Keratinocyte (primary cell): Measurements from ENCODE around the gene CCDC60. TPM values are rescaled to one million over a fixed set of nuclear protein-coding genes. Genes with fewer than 3 reads are reported as not detected.

Source experiments
- DNase-seq: peaks from one replicate; pipeline ENCODE4 v3.0.0-alpha.2; 2011; ENCODE audit warnings: low read depth, missing footprints, low spot score
- FAIRE-seq: peaks from 2 replicates; lab custom pipeline; 2011; peaks lifted over from hg19 to GRCh38; lab: Jason Lieb, UNC
- H2AFZ ChIP-seq: 2 replicates; pipeline ENCODE4 v1.6.0; 2012; ENCODE audit warnings: low read length, control low read depth, inconsistent platforms; ENCODE audit not compliant: control insufficient read depth
- H3K27ac ChIP-seq: 2 replicates; pipeline ENCODE4 v1.5.1; 2011; ENCODE audit warnings: low read length; ENCODE audit not compliant: control insufficient read depth, insufficient read depth
- H3K27me3 ChIP-seq: 3 replicates; pipeline ENCODE4 v1.6.0; 2011; ENCODE audit warnings: low read length; ENCODE audit not compliant: control insufficient read depth, insufficient read depth; ENCODE audit errors: extremely low read depth
- H3K36me3 ChIP-seq, 2 experiments: 2 replicates in 1 of 2; 3 replicates in 1 of 2; pipeline ENCODE4 v1.5.1; 2011; ENCODE audit warnings: low read length in 2 of 2, mild to moderate bottlenecking in 1 of 2; ENCODE audit not compliant: control insufficient read depth in 2 of 2, insufficient read depth in 2 of 2; ENCODE audit errors: extremely low read depth in 1 of 2
- H3K4me1 ChIP-seq: 3 replicates; pipeline ENCODE4 v1.5.1; 2011; ENCODE audit warnings: low read length; ENCODE audit not compliant: control insufficient read depth, insufficient read depth; ENCODE audit errors: extremely low read depth
- H3K4me2 ChIP-seq: 3 replicates; pipeline ENCODE4 v1.6.0; 2011; ENCODE audit warnings: low read depth, low read length; ENCODE audit not compliant: control insufficient read depth, insufficient read depth; ENCODE audit errors: extremely low read depth
- H3K4me3 ChIP-seq, 3 experiments: fragments of 200-600 bp in 1 of 3; sonication (generic) in 1 of 3; 2 replicates in 2 of 3; 3 replicates in 1 of 3; pipeline ENCODE4 v1.5.1; 2011 to 2016; ENCODE audit warnings: low read length in 3 of 3, mild to moderate bottlenecking in 3 of 3, control low read depth in 2 of 3, inconsistent platforms in 1 of 3, low read depth in 1 of 3, mixed read lengths in 1 of 3, mixed run types in 1 of 3, moderate library complexity in 1 of 3; ENCODE audit not compliant: control insufficient read depth in 2 of 3, insufficient read depth in 2 of 3; ENCODE audit errors: extremely low read depth in 1 of 3
- H3K79me2 ChIP-seq: 2 replicates; pipeline ENCODE4 v1.6.0; 2012; ENCODE audit warnings: low read length; ENCODE audit not compliant: control insufficient read depth, insufficient read depth
- H3K9ac ChIP-seq: 3 replicates; pipeline ENCODE4 v1.6.0; 2011; ENCODE audit warnings: low read length; ENCODE audit not compliant: control insufficient read depth, insufficient read depth; ENCODE audit errors: extremely low read depth
- H3K9me1 ChIP-seq: 3 replicates; pipeline ENCODE4 v1.6.0; 2011; ENCODE audit warnings: low read length; ENCODE audit not compliant: control insufficient read depth, insufficient read depth; ENCODE audit errors: extremely low read depth
- H3K9me3 ChIP-seq: 2 replicates; pipeline ENCODE4 v1.5.1; 2012; ENCODE audit warnings: low read depth, low read length; ENCODE audit not compliant: control insufficient read depth
- H4K20me1 ChIP-seq: 3 replicates; pipeline ENCODE4 v1.6.0; 2011; ENCODE audit warnings: low read length; ENCODE audit not compliant: control insufficient read depth, insufficient read depth; ENCODE audit errors: extremely low read depth
- EZH2 ChIP-seq: IDR thresholded peaks from one replicate; pipeline ENCODE4 v1.6.1; 2012; ENCODE audit warnings: inconsistent platforms, mild to moderate bottlenecking, low read length, moderate library complexity
- dilution Hi-C: fragments of 300-500 bp; cut with MboI; formaldehyde crosslinking; loops from one replicate; pipeline ENCODE4 v1.7.0; 2020; ENCODE audit warnings: low sequenced_read_pairs; ENCODE audit not compliant: extremely low pct_ligation_motif_present
- polyA plus RNA-seq, 5 experiments: library from polyadenylated mRNA; depleted of rRNA in 3 of 5; stranded (reverse) in 3 of 5; stranded (forward) in 1 of 5; unstranded in 1 of 5; fragments of >200 nt; gene quantifications; 1 replicate in 1 of 5; 2 replicates in 3 of 5; 3 replicates in 1 of 5; pipeline versions ENCODE4 v1.2.1 to v1.2.3, GENCODE V29; 2011 to 2012; ENCODE audit warnings: missing spikeins in 2 of 5, low read depth in 1 of 5, low replicate concordance in 1 of 5
- TF ChIP-seq, protein P1 (sequence below), 3 experiments: IDR thresholded peaks in 1 of 3; conservative IDR thresholded peaks in 1 of 3; optimal IDR thresholded peaks in 1 of 3; 2 replicates in 2 of 3; 3 replicates in 1 of 3; pipeline versions ENCODE3 to v1.5.1; 2011; ENCODE audit warnings: low read length in 3 of 3, mild to moderate bottlenecking in 3 of 3, moderate library complexity in 2 of 3, control low read depth in 1 of 3, inconsistent platforms in 1 of 3; ENCODE audit not compliant: insufficient read depth in 2 of 3; ENCODE audit errors: extremely low read depth in 1 of 3

CCDC60 gene
- polyA plus RNA-seq, 1 donor (not counting 4 experiments of a cell fraction or from before 2014, with no cell fraction given), result 0.09 TPM

DNA sequence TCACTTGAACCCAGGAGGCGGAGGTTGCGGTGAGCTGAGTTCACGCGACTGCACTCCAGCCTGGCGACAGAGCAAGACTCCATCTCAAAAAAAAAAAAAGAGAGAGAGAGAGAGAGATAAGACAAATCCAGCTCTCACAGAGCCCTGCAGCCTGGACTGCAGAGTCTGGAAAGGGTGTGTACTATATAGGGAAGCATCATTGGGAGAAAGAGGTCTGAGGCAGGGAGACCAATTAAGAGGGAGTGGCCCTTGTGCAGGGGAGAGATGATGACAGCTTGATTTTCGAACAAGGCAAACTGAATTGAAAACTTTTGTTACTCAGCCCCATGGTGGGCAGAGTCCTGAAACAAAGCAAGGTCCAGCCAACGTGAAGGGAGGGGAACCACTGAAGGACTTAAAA, 116.2 kb downstream of the CCDC60 start:
- no peak overlapping the region for H3K27ac ChIP-seq
- TF ChIP-seq, protein P1, sequence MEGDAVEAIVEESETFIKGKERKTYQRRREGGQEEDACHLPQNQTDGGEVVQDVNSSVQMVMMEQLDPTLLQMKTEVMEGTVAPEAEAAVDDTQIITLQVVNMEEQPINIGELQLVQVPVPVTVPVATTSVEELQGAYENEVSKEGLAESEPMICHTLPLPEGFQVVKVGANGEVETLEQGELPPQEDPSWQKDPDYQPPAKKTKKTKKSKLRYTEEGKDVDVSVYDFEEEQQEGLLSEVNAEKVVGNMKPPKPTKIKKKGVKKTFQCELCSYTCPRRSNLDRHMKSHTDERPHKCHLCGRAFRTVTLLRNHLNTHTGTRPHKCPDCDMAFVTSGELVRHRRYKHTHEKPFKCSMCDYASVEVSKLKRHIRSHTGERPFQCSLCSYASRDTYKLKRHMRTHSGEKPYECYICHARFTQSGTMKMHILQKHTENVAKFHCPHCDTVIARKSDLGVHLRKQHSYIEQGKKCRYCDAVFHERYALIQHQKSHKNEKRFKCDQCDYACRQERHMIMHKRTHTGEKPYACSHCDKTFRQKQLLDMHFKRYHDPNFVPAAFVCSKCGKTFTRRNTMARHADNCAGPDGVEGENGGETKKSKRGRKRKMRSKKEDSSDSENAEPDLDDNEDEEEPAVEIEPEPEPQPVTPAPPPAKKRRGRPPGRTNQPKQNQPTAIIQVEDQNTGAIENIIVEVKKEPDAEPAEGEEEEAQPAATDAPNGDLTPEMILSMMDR (optimal IDR thresholded peaks at IDR 0.05 in 1 of 3, IDR thresholded peaks at IDR 0.05 in 1 of 3, conservative IDR thresholded peaks at IDR 0.05 in 1 of 3; ENCODE audit: extremely low read depth in 1 of 3, insufficient read depth in 2 of 3, low read length in 3 of 3), result no peak
- no peak for TF ChIP-seq EZH2
- no peak for FAIRE-seq
- H3K79me2 ChIP-seq, result no peaks in the 10 kb centered on the region
- no peak overlapping the region for H3K4me2 ChIP-seq
- H2AFZ ChIP-seq, result no peak overlapping the region
- no peaks in the 10 kb centered on the region for H3K9me1 ChIP-seq
- H3K9me3 ChIP-seq, result no peaks in the 10 kb centered on the region
- no peaks in the 10 kb centered on the region for H3K36me3 ChIP-seq
- no peaks in the 10 kb centered on the region for H3K4me1 ChIP-seq
- H3K9ac ChIP-seq, result no peak overlapping the region
- H4K20me1 ChIP-seq, result no peaks in the 10 kb centered on the region
- H3K4me3 ChIP-seq, result no peak overlapping the region
- dilution Hi-C loops, result no loop called here
- DNase-seq, result no peak
- H3K27me3 ChIP-seq, result no peaks in the 10 kb centered on the region

DNA sequence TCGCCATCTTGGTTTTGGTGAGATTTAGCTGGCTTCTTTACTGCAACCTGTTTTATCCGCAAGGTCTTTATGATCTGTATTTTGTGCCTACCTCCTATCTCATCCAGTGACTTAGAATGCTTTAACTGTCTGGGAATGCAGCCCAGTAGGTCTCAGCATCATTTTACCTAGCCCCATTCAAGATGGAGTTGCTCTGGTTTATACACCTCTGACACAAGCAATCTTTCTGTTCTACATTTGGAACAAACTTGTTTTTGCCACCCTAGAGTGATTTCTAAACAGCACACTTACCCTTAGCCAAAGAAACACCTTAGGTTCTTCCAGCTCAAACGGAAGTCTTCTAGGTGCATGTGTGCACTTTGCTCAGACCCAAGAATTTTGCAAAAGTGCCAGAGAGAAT, 122.3 kb downstream of the CCDC60 start:
- H3K4me3 ChIP-seq, result no peak overlapping the region
- no peaks in the 10 kb centered on the region for H3K9me3 ChIP-seq
- H3K9ac ChIP-seq, result no peak overlapping the region
- H4K20me1 ChIP-seq, result no peaks in the 10 kb centered on the region
- no peak overlapping the region for H2AFZ ChIP-seq
- DNase-seq (no peak), FAIRE-seq (no peak)
- TF ChIP-seq EZH2, result no peak
- TF ChIP-seq, protein P1 (optimal IDR thresholded peaks at IDR 0.05 in 1 of 3, IDR thresholded peaks at IDR 0.05 in 1 of 3, conservative IDR thresholded peaks at IDR 0.05 in 1 of 3; ENCODE audit: extremely low read depth in 1 of 3, insufficient read depth in 2 of 3, low read length in 3 of 3), result no peak
- no peaks in the 10 kb centered on the region for H3K4me1 ChIP-seq
- no peaks in the 10 kb centered on the region for H3K27me3 ChIP-seq
- H3K27ac ChIP-seq, result no peak overlapping the region
- no peaks in the 10 kb centered on the region for H3K79me2 ChIP-seq
- H3K4me2 ChIP-seq, result no peak overlapping the region
- no peaks in the 10 kb centered on the region for H3K9me1 ChIP-seq
- dilution Hi-C loops, result no loop called here
- H3K36me3 ChIP-seq, result no peaks in the 10 kb centered on the region
